GM19043 (cell line): ENCODE results near the gene LSS.
"Not testable (repeated sequence)": the region's sequence is repeated elsewhere in the genome, so short reads cannot be mapped to it uniquely, and the experiment has no call there.

ENCODE experiments used
- ATAC-seq: cut with Tn5 transposase; IDR thresholded peaks from one replicate; pipeline ENCODE4 v1.9.1; 2021; ENCODE audit warnings: low read depth; ENCODE audit not compliant: unreplicated experiment

The LSS gene

DNA sequence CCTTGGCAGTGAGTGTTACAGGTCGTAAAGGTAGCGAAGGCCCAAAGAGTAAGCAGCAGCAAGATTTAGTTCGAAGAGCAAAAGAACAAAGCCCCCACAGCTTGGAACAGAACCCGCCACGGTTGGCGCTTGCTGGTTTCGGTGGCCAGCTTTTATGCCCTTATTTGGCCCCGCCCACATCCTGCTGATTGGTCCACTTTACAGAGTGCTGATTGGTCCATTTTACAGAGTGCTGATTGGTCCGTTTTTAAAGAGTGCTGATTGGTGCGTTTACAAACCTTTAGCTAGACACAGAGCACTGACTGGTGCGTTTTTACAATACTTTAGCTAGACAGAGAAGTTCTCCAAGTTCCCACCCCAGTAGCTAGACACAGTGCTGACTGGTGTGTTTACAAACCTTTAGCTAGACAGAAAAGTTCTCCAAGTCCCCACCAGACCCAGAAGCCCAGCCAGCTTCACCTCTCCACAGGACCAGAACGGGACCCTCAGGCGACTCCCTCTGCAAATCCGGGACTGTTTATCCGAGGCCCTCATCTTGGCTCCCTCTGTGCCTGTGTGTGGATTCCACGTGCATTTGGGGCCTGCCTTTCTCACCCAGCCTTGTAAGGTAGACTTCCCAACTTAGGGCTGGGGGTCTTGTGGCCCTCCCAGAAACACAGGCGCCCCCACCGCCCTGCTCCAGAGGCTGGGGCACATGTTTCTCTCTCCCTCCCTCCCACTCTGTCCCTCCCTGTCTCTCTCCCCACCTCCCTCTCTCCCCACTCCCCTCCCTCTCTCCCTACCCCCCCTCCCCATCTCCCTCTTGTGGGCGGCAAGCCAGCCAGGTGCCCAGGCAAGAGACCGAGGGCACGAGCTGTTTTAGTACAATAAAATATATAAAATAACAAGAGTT, 85.7 kb downstream of the LSS start:
- ATAC-seq: no peak

GRCh38 chr21:46141767-46142581, 86.6 kb downstream of the LSS start:
- ATAC-seq: no peak

GRCh38 chr21:46140352-46141003, 88.1 kb downstream of the LSS start:
- ATAC-seq: not testable (repeated sequence)

DNA sequence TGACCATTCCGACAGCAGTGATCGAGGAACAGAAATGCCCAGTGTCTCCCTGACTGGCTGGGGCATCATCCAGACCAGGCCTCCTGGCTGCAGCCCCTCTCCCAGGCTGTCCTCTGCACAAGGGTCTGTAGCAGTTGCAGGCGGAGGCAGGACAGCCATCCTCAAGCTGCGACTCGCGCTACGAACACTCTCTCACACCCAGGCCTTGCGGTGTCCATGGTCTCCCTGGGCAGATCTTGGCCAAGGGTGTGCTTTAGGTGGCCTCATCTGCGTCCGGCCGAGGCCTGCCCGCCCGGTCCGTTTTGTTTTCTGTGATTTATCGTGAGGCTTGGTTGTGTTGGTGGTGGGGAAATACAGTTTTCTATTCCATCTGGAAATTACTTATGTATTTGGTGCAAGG, 88.9 kb downstream of the LSS start:
- no peak for ATAC-seq

- no peak for ATAC-seq
These were observed 90.1 kb downstream of the LSS start for GRCh38 chr21:46138383-46138970.
